Thoracic aorta (tissue), 2 donors: ENCODE results near the gene PDE3B. TPM values are rescaled to one million over a fixed set of nuclear protein-coding genes. Genes with fewer than 3 reads are reported as not detected.
A peak's percentile ranks its signal among the peaks of the same experiment; 100 is the strongest.

Experiments used
- ATAC-seq: fragments of 150-250 bp; one replicate; pipeline ENCODE4 v1.8.0; 2017; ENCODE audit warnings: low read depth; ENCODE audit not compliant: insufficient number of reproducible peaks, low FRiP score
- DNase-seq: peaks from one replicate; pipeline ENCODE4 v3.0.0-alpha.2; 2020; ENCODE audit warnings: low spot score
- H3K27ac ChIP-seq, 2 donors: fragments of 200-600 bp; sonication (generic); 1 replicate in 1 of 2; 2 replicates in 1 of 2; pipeline ENCODE4 v1.5.1; 2016; ENCODE audit warnings: mild to moderate bottlenecking in 2 of 2, moderate library complexity in 2 of 2
- H3K27me3 ChIP-seq: fragments of 200-600 bp; sonication (generic); replicated peaks from 2 replicates; pipeline ENCODE4 v1.6.0; 2016; ENCODE audit warnings: mild to moderate bottlenecking; ENCODE audit not compliant: insufficient read depth
- H3K36me3 ChIP-seq: fragments of 200-600 bp; sonication (generic); one replicate; pipeline ENCODE4 v1.5.1; 2016
- H3K4me1 ChIP-seq, 2 donors: fragments of 200-600 bp; sonication (generic); 1 replicate in 1 of 2; 2 replicates in 1 of 2; pipeline versions ENCODE4 v1.5.1 to v1.6.0; 2016; ENCODE audit warnings: low read depth in 2 of 2, mild to moderate bottlenecking in 1 of 2; ENCODE audit not compliant: control insufficient read depth in 1 of 2
- H3K4me3 ChIP-seq: fragments of 200-600 bp; sonication (generic); 2 replicates; pipeline ENCODE4 v1.5.1; 2016; ENCODE audit warnings: mild to moderate bottlenecking
- H3K9me3 ChIP-seq: fragments of 200-600 bp; sonication (generic); 2 replicates; pipeline ENCODE4 v1.5.1; 2016
- total RNA-seq, 2 donors: library from RNA; depleted of rRNA; stranded (reverse); fragments of >200 nt; gene quantifications; one replicate each; pipeline versions ENCODE4 v1.1.0 to v1.2.3, GENCODE V29; 2016
- TF ChIP-seq, protein P1 (sequence below): fragments of 200-600 bp; sonication (generic); IDR thresholded peaks from one replicate; pipeline ENCODE4 v1.5.1; 2019; ENCODE audit warnings: antibody characterized with exemption

PDE3B gene
- total RNA-seq, 2 donors from 2014 or later, result 21.6 to 24.0 TPM

DNA sequence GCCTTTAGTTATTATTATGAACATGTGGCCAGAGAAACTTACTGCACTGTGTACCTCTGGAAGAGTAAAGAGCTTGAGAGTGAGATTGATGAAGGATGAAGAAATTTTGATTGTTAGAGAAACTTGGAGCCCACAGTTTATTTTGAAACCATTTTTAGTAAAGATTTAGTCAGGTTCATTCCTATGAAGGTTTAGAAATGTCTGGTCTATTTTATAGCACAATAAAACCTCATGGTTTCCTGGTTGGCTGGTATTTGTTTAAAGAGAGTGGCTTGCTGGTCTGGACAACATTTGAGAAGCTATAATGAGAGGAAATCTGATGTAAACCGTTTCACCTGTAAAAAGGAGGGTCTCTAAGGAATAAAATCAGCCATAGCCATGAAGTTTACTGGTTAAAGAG lies 8.8 kb upstream of the PDE3B start:
- TF ChIP-seq, protein P1, sequence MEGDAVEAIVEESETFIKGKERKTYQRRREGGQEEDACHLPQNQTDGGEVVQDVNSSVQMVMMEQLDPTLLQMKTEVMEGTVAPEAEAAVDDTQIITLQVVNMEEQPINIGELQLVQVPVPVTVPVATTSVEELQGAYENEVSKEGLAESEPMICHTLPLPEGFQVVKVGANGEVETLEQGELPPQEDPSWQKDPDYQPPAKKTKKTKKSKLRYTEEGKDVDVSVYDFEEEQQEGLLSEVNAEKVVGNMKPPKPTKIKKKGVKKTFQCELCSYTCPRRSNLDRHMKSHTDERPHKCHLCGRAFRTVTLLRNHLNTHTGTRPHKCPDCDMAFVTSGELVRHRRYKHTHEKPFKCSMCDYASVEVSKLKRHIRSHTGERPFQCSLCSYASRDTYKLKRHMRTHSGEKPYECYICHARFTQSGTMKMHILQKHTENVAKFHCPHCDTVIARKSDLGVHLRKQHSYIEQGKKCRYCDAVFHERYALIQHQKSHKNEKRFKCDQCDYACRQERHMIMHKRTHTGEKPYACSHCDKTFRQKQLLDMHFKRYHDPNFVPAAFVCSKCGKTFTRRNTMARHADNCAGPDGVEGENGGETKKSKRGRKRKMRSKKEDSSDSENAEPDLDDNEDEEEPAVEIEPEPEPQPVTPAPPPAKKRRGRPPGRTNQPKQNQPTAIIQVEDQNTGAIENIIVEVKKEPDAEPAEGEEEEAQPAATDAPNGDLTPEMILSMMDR, result no peak
- no peak overlapping the region for H3K27ac ChIP-seq
- H3K4me3 ChIP-seq, result no peak overlapping the region
- ATAC-seq (no peak), DNase-seq (no peak)
- no peaks in the 10 kb centered on the region for H3K27me3 ChIP-seq
- no peaks in the 10 kb centered on the region for H3K36me3 ChIP-seq
- peaks cover 0 to 14% of the 10 kb centered on the region in 2 donors for H3K4me1 ChIP-seq
- H3K9me3 ChIP-seq, result no peaks in the 10 kb centered on the region

- DNase-seq (no peak), ATAC-seq (no peak)
- Histone ChIP-seq H3K36me3 (no peaks in the 10 kb centered on the region), H3K4me3 (no peak overlapping the region), H3K27me3 (no peaks in the 10 kb centered on the region), H3K9me3 (no peaks in the 10 kb centered on the region), H3K4me1 (peaks cover 0 to 18% of the 10 kb centered on the region in 2 donors), H3K27ac (no peak overlapping the region)
- TF ChIP-seq, protein P1, result no peak
These were observed 8.1 kb upstream of the PDE3B start for GRCh38 chr11:14635546-14635945.

DNA sequence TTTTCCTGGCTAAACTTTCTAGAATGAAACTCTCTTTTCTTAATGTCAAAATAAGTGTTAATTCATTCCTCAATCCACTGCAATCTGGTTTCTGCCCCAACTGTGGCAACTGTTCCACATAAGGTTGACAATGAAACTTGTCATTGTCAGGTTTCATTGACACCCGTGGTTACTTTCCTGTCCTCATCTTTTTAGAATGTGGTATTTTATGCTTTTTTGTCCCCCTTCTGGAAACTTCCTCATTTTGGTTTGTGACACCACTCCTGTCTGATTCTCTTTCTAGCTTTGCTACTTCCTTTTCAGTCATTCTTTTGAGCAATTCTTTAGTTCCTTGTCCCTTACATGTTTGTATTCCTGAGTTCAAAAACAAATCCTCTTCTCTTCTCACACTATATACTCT lies 7.5 kb upstream of the PDE3B start:
- H3K4me3 ChIP-seq, result no peak overlapping the region
- H3K27ac ChIP-seq, result no peak overlapping the region
- TF ChIP-seq, protein P1, result no peak
- ATAC-seq (no peak), DNase-seq (no peak)
- peaks cover 0 to 18% of the 10 kb centered on the region in 2 donors for H3K4me1 ChIP-seq
- H3K36me3 ChIP-seq, result no peaks in the 10 kb centered on the region
- H3K9me3 ChIP-seq, result no peaks in the 10 kb centered on the region
- no peaks in the 10 kb centered on the region for H3K27me3 ChIP-seq

GRCh38 chr11:14637868-14638409 lies 5.7 kb upstream of the PDE3B start:
- TF ChIP-seq, protein P1, result no peak
- H3K27ac ChIP-seq, result no peak overlapping the region
- no peaks in the 10 kb centered on the region for H3K36me3 ChIP-seq
- no peaks in the 10 kb centered on the region for H3K27me3 ChIP-seq
- H3K4me1 ChIP-seq, result peaks cover 5 to 28% of the 10 kb centered on the region in 2 donors
- H3K9me3 ChIP-seq, result no peaks in the 10 kb centered on the region
- H3K4me3 ChIP-seq, result no peak overlapping the region
- DNase-seq (no peak), ATAC-seq (no peak)

DNA sequence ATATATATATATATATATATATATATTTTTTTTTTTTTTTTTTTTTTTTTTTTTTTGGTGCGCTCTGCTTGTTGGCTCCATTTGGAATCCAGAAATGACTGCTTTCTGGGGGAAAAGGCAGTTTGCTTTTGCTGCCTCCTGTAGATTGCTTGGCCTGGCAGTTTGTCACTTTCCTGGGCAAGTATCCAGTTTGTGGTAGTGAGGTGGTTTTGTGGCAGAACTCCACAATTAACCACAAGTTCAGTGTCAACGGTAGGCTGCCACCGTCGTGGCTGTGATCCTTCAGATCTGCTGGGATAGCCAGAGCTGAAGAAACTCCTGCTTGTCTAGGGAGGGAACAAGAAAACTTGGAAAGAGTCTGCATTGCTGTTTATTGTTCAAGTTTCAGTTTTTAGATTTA lies 5.0 kb upstream of the PDE3B start:
- DNase-seq, result no peak
- no peak overlapping the region for H3K4me3 ChIP-seq
- no peaks in the 10 kb centered on the region for H3K9me3 ChIP-seq
- H3K27me3 ChIP-seq, result no peaks in the 10 kb centered on the region
- ATAC-seq, result no peak
- H3K36me3 ChIP-seq, result no peaks in the 10 kb centered on the region
- H3K27ac ChIP-seq, result peak overlapping the region in 1 of 2 donors; percentile 41
- TF ChIP-seq, protein P1, result no peak
- peaks cover 7 to 30% of the 10 kb centered on the region in 2 donors for H3K4me1 ChIP-seq
